Measurements from ENCODE around the gene ANKRD9. TPM values are rescaled to one million over a fixed set of nuclear protein-coding genes. Genes with fewer than 3 reads are reported as not detected.

ANKRD9 gene
- total and polyA plus RNA-seq, 10 of the 15 experiments (the other 5 are each of a cell fraction or from before 2014, with no cell fraction given) = 0.03 to 3.6 (median 0.49) TPM

GRCh38 chr14:102548616-102549240 lies 39.2 kb upstream of the ANKRD9 start (continued):
- TF ChIP-seq, protein P1, sequence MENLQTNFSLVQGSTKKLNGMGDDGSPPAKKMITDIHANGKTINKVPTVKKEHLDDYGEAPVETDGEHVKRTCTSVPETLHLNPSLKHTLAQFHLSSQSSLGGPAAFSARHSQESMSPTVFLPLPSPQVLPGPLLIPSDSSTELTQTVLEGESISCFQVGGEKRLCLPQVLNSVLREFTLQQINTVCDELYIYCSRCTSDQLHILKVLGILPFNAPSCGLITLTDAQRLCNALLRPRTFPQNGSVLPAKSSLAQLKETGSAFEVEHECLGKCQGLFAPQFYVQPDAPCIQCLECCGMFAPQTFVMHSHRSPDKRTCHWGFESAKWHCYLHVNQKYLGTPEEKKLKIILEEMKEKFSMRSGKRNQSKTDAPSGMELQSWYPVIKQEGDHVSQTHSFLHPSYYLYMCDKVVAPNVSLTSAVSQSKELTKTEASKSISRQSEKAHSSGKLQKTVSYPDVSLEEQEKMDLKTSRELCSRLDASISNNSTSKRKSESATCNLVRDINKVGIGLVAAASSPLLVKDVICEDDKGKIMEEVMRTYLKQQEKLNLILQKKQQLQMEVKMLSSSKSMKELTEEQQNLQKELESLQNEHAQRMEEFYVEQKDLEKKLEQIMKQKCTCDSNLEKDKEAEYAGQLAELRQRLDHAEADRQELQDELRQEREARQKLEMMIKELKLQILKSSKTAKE (IDR thresholded peaks at IDR 0.05; ENCODE audit: low read depth, poor library complexity, severe bottlenecking) = no peak
- TF ChIP-seq ZNF592 (IDR thresholded peaks at IDR 0.05) = no peak
- TF ChIP-seq MAX (IDR thresholded peaks at IDR 0.05; ENCODE audit: low read depth, low read length) = no peak
- TF ChIP-seq, protein P2, sequence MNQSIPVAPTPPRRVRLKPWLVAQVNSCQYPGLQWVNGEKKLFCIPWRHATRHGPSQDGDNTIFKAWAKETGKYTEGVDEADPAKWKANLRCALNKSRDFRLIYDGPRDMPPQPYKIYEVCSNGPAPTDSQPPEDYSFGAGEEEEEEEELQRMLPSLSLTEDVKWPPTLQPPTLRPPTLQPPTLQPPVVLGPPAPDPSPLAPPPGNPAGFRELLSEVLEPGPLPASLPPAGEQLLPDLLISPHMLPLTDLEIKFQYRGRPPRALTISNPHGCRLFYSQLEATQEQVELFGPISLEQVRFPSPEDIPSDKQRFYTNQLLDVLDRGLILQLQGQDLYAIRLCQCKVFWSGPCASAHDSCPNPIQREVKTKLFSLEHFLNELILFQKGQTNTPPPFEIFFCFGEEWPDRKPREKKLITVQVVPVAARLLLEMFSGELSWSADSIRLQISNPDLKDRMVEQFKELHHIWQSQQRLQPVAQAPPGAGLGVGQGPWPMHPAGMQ (IDR thresholded peaks at IDR 0.05; ENCODE audit: borderline replicate concordance) = no peak
- no peak for TF ChIP-seq POLR2A (IDR thresholded peaks at IDR 0.05; ENCODE audit: low read depth, low read length)
- no peak for TF ChIP-seq ZBED1 (IDR thresholded peaks at IDR 0.05; ENCODE audit: borderline replicate concordance)
- TF ChIP-seq RAD21 (IDR thresholded peaks at IDR 0.05; ENCODE audit: insufficient read depth, low read depth, low read length) = no peak
- no peak for TF ChIP-seq RBBP5 (conservative IDR thresholded peaks at IDR 0.05)
- TF ChIP-seq FOXM1 (IDR thresholded peaks at IDR 0.05; ENCODE audit: low read depth, low read length) = no peak
- TF ChIP-seq USF2 (IDR thresholded peaks at IDR 0.05; ENCODE audit: borderline replicate concordance, low read depth, low read length) = no peak

Measured in GM12878 (cell line).